ENCODE measurements around the gene F2R.

F2R gene

DNA sequence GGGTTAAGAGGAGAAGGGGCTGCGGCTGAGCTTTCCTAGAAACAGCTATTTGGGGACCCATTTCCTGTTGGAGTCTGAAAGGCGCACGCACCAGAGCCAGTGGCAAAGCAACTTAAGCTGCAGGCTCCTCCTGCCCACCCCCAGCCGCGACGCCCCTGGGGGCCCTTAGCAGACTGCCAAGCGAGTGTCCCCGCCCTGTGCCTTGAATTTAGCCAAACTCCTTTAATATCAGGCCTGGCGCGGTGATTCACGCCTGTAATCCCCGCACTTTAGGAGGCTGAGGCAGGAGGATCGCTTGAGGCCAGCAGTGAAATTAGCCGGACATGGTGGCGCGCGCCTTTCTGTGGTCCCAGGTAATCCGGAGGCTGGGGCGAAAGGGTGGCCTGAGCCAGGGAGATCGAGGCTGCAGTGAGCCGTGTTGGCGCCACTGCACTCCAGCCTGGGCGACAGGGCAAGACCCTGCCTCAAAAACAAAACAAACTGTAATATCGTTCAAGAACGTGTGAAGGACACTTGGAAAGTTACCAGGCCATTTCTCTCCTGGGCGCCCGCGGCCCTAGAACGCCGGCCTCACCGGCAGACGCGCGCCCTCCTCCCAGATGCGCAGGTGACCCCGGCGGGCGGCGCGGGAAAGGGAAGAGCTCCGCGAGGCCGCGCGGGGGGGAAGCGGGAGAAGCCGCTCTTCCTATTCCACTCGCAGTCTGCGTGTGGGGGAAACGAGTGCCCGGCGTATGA lies 1.0 kb upstream of the F2R start:
- H3K9me3 ChIP-seq (ENCODE audit: control insufficient read depth, low read length): no peaks in the 10 kb centered on the region
- no peak overlapping the region for H3K4me3 ChIP-seq (ENCODE audit: low read length)
- H3K9ac ChIP-seq (ENCODE audit: low read length): peak overlapping the region; percentile 3
- no peaks in the 10 kb centered on the region for H3K36me3 ChIP-seq (ENCODE audit: control insufficient read depth, insufficient read depth, low read length)
- H3K4me1 ChIP-seq (ENCODE audit: control insufficient read depth, insufficient read depth, low read length): peaks cover 8% of the 10 kb centered on the region
- H3K27me3 ChIP-seq (ENCODE audit: control insufficient read depth, insufficient read depth, low read length): peaks cover 33% of the 10 kb centered on the region

DNA sequence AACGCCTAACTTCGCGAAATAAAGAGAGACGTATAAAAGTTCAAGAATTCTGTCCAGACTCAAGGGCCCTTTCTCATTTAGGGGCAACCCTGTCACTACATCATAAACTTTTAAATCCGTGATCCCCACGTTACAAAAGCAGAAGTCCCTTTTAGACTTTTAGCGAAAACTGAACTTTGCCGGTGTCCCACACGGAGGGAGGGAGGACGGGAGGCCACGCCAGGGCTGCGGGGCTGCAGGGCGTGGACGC lies 515 bp upstream of the F2R start:
- H3K9me3 ChIP-seq (ENCODE audit: control insufficient read depth, low read length): no peaks in the 10 kb centered on the region
- peak overlapping the region; percentile 3 for H3K9ac ChIP-seq (ENCODE audit: low read length)
- H3K36me3 ChIP-seq (ENCODE audit: control insufficient read depth, insufficient read depth, low read length): no peaks in the 10 kb centered on the region
- no peak overlapping the region for H3K4me3 ChIP-seq (ENCODE audit: low read length)
- H3K27me3 ChIP-seq (ENCODE audit: control insufficient read depth, insufficient read depth, low read length): peaks cover 33% of the 10 kb centered on the region
- H3K4me1 ChIP-seq (ENCODE audit: control insufficient read depth, insufficient read depth, low read length): peaks cover 8% of the 10 kb centered on the region

DNA sequence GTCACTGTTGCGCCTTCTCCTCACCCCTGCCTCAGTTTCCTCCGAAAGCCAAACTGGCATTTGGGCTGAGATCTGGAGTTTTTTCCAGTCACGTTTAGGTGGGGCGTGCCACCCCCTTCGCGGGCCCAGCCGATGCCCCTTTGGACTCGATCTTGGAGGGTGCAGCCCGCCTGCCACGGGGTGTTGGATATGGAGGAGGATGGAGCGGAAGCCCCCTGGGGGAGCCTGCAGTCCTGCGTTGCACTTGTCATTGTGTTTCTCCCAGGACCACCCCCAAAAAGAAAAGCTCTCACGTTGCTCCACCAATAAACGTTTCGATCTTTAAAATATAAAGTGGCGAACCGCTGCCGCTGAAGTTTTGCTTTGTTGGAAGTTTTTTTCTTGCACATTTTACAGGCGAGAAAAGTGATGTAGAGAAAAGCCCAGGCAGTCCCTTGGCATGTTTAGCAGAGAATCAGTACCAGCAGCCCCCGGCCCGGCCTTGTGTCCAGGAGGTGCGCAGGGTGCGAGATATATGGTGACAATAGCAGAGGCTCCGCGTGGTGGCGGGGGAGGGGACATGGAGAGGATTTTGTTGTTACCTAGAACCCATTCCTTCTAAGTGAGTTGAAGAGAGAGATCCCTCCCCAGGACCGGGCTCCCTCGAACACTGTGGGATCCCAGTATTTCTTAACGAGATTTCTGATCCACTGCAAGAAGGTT lies 681 bp downstream of the F2R start:
- peaks cover 8% of the 10 kb centered on the region for H3K4me1 ChIP-seq (ENCODE audit: control insufficient read depth, insufficient read depth, low read length)

DNA sequence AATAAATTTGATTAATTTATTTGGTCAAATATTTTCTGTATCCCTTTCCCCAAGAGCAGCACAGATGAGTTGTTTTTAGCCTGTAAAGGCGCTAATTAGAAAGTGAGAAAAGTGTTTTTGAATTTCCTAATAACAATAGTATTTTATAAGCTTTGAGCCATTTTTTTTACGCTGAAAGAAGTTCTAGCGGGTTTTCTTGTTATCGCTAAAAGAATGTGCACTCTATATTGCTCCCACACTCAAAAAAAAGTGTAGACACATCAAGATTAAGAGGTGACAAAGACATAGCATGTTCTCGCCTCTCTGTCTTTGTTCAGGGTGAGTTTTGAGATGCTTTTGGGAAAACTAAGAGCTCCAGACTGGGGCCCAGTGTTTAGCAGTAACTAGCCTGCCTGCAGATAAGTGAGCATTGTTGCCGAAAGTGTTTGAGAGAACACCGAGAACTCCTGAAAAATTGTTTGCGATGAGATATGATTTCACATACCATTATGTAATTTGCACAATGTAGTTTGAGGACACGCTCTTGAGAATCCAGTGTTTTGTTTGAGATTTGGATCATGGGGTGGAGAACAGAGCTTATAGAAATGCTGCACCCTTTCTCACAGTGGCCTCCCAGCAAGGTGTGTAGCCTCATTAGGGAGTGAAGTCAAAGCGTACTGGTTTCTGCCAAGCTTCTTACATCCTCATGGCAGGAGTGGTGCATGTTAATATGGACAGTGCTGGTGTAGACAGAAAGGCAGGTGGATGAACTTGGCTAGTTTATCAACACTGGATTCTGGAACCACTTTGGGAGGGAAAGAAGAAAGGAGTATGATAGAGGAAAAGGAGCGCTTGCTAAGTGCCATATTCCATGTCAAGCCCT lies 1.5 kb downstream of the F2R start:
- Histone ChIP-seq H3K9ac (ENCODE audit: low read length) (peak overlapping the region; percentile 68), H3K9me3 (ENCODE audit: control insufficient read depth, low read length) (no peaks in the 10 kb centered on the region), H3K4me3 (ENCODE audit: low read length) (peak overlapping the region; percentile 60), H3K27me3 (ENCODE audit: control insufficient read depth, insufficient read depth, low read length) (peaks cover 33% of the 10 kb centered on the region), H3K4me1 (ENCODE audit: control insufficient read depth, insufficient read depth, low read length) (peaks cover 8% of the 10 kb centered on the region), H3K36me3 (ENCODE audit: control insufficient read depth, insufficient read depth, low read length) (no peaks in the 10 kb centered on the region)

More for the DNA sequence above, 681 bp downstream of the F2R start:
- peak overlapping the region; percentile 60 for H3K4me3 ChIP-seq (ENCODE audit: low read length)
- no peaks in the 10 kb centered on the region for H3K36me3 ChIP-seq (ENCODE audit: control insufficient read depth, insufficient read depth, low read length)
- no peaks in the 10 kb centered on the region for H3K9me3 ChIP-seq (ENCODE audit: control insufficient read depth, low read length)
- peak overlapping the region; percentile 68 for H3K9ac ChIP-seq (ENCODE audit: low read length)
- H3K27me3 ChIP-seq (ENCODE audit: control insufficient read depth, insufficient read depth, low read length): peaks cover 33% of the 10 kb centered on the region

DNA sequence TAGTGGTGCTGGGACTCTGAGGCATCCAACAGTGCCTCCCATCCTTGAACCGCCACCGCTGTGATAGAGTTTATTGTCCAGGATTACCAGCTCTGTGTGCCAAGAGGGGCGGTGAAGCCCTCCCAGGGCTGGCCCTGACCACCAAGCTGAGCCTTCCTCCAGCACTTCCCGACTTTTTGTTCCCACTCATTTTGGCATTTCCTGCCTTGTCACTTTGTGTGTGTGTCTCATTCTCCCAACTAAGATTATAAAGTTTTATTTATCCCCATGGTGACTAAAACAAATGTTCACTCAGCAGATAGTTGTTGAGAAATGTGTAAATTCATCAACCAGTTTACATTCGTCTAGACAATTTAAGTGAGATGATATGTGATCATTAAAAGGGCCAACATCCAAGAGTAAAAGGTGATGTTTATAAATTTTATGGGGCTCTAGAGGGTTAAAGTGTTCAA lies 2.5 kb downstream of the F2R start:
- Histone ChIP-seq H3K27me3 (ENCODE audit: control insufficient read depth, insufficient read depth, low read length) (peaks cover 30% of the 10 kb centered on the region), H3K9ac (ENCODE audit: low read length) (no peak overlapping the region), H3K4me3 (ENCODE audit: low read length) (no peak overlapping the region), H3K9me3 (ENCODE audit: control insufficient read depth, low read length) (no peaks in the 10 kb centered on the region), H3K36me3 (ENCODE audit: control insufficient read depth, insufficient read depth, low read length) (no peaks in the 10 kb centered on the region), H3K4me1 (ENCODE audit: control insufficient read depth, insufficient read depth, low read length) (peaks cover 8% of the 10 kb centered on the region)

DNA sequence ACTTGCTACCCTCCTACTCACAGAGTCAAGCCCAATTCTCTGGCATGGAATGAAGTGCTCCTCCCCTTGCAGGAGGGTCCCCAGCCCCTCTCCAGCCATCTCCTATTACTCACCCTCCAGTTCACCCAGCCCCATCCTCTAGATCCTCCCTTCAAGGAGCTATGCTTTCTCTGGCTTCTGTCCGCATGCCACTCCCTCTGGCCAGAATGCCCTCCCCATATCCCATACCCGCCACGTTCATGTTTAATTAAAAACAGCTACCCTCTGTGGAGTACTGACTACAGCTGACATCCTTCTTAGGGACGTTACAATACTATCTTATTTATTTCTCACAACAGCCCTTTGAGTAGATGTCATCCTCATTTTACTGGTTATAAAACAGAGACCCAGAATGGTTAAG lies 3.0 kb downstream of the F2R start:
- H3K36me3 ChIP-seq (ENCODE audit: control insufficient read depth, insufficient read depth, low read length): no peaks in the 10 kb centered on the region
- peaks cover 8% of the 10 kb centered on the region for H3K4me1 ChIP-seq (ENCODE audit: control insufficient read depth, insufficient read depth, low read length)
- no peak overlapping the region for H3K4me3 ChIP-seq (ENCODE audit: low read length)
- no peaks in the 10 kb centered on the region for H3K9me3 ChIP-seq (ENCODE audit: control insufficient read depth, low read length)
- peaks cover 30% of the 10 kb centered on the region for H3K27me3 ChIP-seq (ENCODE audit: control insufficient read depth, insufficient read depth, low read length)
- H3K9ac ChIP-seq (ENCODE audit: low read length): no peak overlapping the region

GRCh38 chr5:76720988-76721569 lies 5.2 kb downstream of the F2R start:
- no peak overlapping the region for H3K9ac ChIP-seq (ENCODE audit: low read length)
- H3K27me3 ChIP-seq (ENCODE audit: control insufficient read depth, insufficient read depth, low read length): peaks cover 10% of the 10 kb centered on the region
- H3K4me1 ChIP-seq (ENCODE audit: control insufficient read depth, insufficient read depth, low read length): peaks cover 8% of the 10 kb centered on the region
- no peak overlapping the region for H3K4me3 ChIP-seq (ENCODE audit: low read length)
- H3K36me3 ChIP-seq (ENCODE audit: control insufficient read depth, insufficient read depth, low read length): no peaks in the 10 kb centered on the region
- H3K9me3 ChIP-seq (ENCODE audit: control insufficient read depth, low read length): no peaks in the 10 kb centered on the region

DNA sequence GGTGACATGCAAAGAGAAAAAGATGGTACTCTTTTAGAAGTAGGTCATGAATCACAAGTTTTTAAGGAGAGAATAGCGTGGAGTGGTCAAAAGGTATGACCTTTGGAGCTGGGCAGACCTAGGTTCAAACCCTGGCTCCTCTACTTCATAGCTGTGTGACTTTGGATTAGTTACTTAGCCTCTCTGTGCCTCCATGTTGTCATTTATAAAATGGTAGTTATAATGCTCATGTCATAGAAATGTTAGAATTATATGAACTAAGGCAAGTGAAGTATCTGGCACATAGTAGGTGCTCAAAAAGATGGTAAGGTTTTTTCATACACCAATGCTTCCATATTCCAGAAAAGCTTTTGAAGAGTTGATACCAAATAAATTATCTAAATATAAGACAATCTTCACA lies 7.3 kb downstream of the F2R start:
- Histone ChIP-seq H3K4me3 (ENCODE audit: low read length) (no peak overlapping the region), H3K4me1 (ENCODE audit: control insufficient read depth, insufficient read depth, low read length) (no peaks in the 10 kb centered on the region), H3K9ac (ENCODE audit: low read length) (no peak overlapping the region), H3K36me3 (ENCODE audit: control insufficient read depth, insufficient read depth, low read length) (no peaks in the 10 kb centered on the region), H3K27me3 (ENCODE audit: control insufficient read depth, insufficient read depth, low read length) (no peaks in the 10 kb centered on the region), H3K9me3 (ENCODE audit: control insufficient read depth, low read length) (no peaks in the 10 kb centered on the region)

- Histone ChIP-seq H3K9ac (ENCODE audit: low read length) (no peak overlapping the region), H3K4me1 (ENCODE audit: control insufficient read depth, insufficient read depth, low read length) (no peaks in the 10 kb centered on the region), H3K27me3 (ENCODE audit: control insufficient read depth, insufficient read depth, low read length) (no peaks in the 10 kb centered on the region), H3K9me3 (ENCODE audit: control insufficient read depth, low read length) (no peaks in the 10 kb centered on the region), H3K4me3 (ENCODE audit: low read length) (no peak overlapping the region), H3K36me3 (ENCODE audit: control insufficient read depth, insufficient read depth, low read length) (no peaks in the 10 kb centered on the region)
Measured at GRCh38 chr5:76723906-76724305, 8.0 kb downstream of the F2R start.

- no peaks in the 10 kb centered on the region for H3K9me3 ChIP-seq (ENCODE audit: control insufficient read depth, low read length)
Measured at GRCh38 chr5:76724871-76725270, 8.9 kb downstream of the F2R start.

DNA sequence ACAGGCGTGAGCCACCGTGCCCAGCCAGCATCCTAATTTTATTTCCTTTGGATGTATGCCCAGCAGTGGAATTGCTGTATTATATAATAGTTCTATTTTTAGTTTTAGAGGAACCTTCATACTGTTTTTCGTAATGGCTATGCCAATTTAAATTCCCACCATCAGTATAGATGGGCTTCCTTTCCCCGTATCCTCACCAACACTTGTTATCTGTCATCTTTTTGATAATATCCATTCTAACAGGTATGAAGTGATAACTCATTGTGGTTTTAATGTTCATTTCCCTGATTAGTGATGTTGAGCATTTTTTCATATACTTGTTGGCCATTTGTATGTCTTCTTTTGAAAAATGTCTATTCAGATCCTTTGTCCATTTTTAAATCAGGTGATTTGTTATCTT lies 13.0 kb downstream of the F2R start:
- Histone ChIP-seq H3K27me3 (ENCODE audit: control insufficient read depth, insufficient read depth, low read length) (no peaks in the 10 kb centered on the region), H3K4me1 (ENCODE audit: control insufficient read depth, insufficient read depth, low read length) (no peaks in the 10 kb centered on the region), H3K9me3 (ENCODE audit: control insufficient read depth, low read length) (no peaks in the 10 kb centered on the region), H3K9ac (ENCODE audit: low read length) (no peak overlapping the region), H3K4me3 (ENCODE audit: low read length) (no peak overlapping the region), H3K36me3 (ENCODE audit: control insufficient read depth, insufficient read depth, low read length) (no peaks in the 10 kb centered on the region)

More at GRCh38 chr5:76724871-76725270, 8.9 kb downstream of the F2R start:
- Histone ChIP-seq H3K27me3 (ENCODE audit: control insufficient read depth, insufficient read depth, low read length) (no peaks in the 10 kb centered on the region), H3K9ac (ENCODE audit: low read length) (no peak overlapping the region), H3K4me3 (ENCODE audit: low read length) (no peak overlapping the region), H3K36me3 (ENCODE audit: control insufficient read depth, insufficient read depth, low read length) (no peaks in the 10 kb centered on the region), H3K4me1 (ENCODE audit: control insufficient read depth, insufficient read depth, low read length) (no peaks in the 10 kb centered on the region)
